Keratinocyte (primary cell): ENCODE results near the gene S100B. TPM values are rescaled to one million over a fixed set of nuclear protein-coding genes. Genes with fewer than 3 reads are reported as not detected.

Experiments used
- DNase-seq: peaks from one replicate; pipeline ENCODE4 v3.0.0-alpha.2; 2011; ENCODE audit warnings: low read depth, missing footprints, low spot score
- FAIRE-seq: peaks from 2 replicates; lab custom pipeline; 2011; peaks lifted over from hg19 to GRCh38; lab: Jason Lieb, UNC
- H2AFZ ChIP-seq: 2 replicates; pipeline ENCODE4 v1.6.0; 2012; ENCODE audit warnings: low read length, control low read depth, inconsistent platforms; ENCODE audit not compliant: control insufficient read depth
- H3K27ac ChIP-seq: 2 replicates; pipeline ENCODE4 v1.5.1; 2011; ENCODE audit warnings: low read length; ENCODE audit not compliant: control insufficient read depth, insufficient read depth
- H3K27me3 ChIP-seq: 3 replicates; pipeline ENCODE4 v1.6.0; 2011; ENCODE audit warnings: low read length; ENCODE audit not compliant: control insufficient read depth, insufficient read depth; ENCODE audit errors: extremely low read depth
- H3K36me3 ChIP-seq, 2 experiments: 2 replicates in 1 of 2; 3 replicates in 1 of 2; pipeline ENCODE4 v1.5.1; 2011; ENCODE audit warnings: low read length in 2 of 2, mild to moderate bottlenecking in 1 of 2; ENCODE audit not compliant: control insufficient read depth in 2 of 2, insufficient read depth in 2 of 2; ENCODE audit errors: extremely low read depth in 1 of 2
- H3K4me1 ChIP-seq: 3 replicates; pipeline ENCODE4 v1.5.1; 2011; ENCODE audit warnings: low read length; ENCODE audit not compliant: control insufficient read depth, insufficient read depth; ENCODE audit errors: extremely low read depth
- H3K4me2 ChIP-seq: 3 replicates; pipeline ENCODE4 v1.6.0; 2011; ENCODE audit warnings: low read depth, low read length; ENCODE audit not compliant: control insufficient read depth, insufficient read depth; ENCODE audit errors: extremely low read depth
- H3K4me3 ChIP-seq, 3 experiments: fragments of 200-600 bp in 1 of 3; sonication (generic) in 1 of 3; 2 replicates in 2 of 3; 3 replicates in 1 of 3; pipeline ENCODE4 v1.5.1; 2011 to 2016; ENCODE audit warnings: low read length in 3 of 3, mild to moderate bottlenecking in 3 of 3, control low read depth in 2 of 3, inconsistent platforms in 1 of 3, low read depth in 1 of 3, mixed read lengths in 1 of 3, mixed run types in 1 of 3, moderate library complexity in 1 of 3; ENCODE audit not compliant: control insufficient read depth in 2 of 3, insufficient read depth in 2 of 3; ENCODE audit errors: extremely low read depth in 1 of 3
- H3K79me2 ChIP-seq: 2 replicates; pipeline ENCODE4 v1.6.0; 2012; ENCODE audit warnings: low read length; ENCODE audit not compliant: control insufficient read depth, insufficient read depth
- H3K9ac ChIP-seq: 3 replicates; pipeline ENCODE4 v1.6.0; 2011; ENCODE audit warnings: low read length; ENCODE audit not compliant: control insufficient read depth, insufficient read depth; ENCODE audit errors: extremely low read depth
- H3K9me1 ChIP-seq: 3 replicates; pipeline ENCODE4 v1.6.0; 2011; ENCODE audit warnings: low read length; ENCODE audit not compliant: control insufficient read depth, insufficient read depth; ENCODE audit errors: extremely low read depth
- H3K9me3 ChIP-seq: 2 replicates; pipeline ENCODE4 v1.5.1; 2012; ENCODE audit warnings: low read depth, low read length; ENCODE audit not compliant: control insufficient read depth
- H4K20me1 ChIP-seq: 3 replicates; pipeline ENCODE4 v1.6.0; 2011; ENCODE audit warnings: low read length; ENCODE audit not compliant: control insufficient read depth, insufficient read depth; ENCODE audit errors: extremely low read depth
- CTCF ChIP-seq, 3 experiments: IDR thresholded peaks in 1 of 3; conservative IDR thresholded peaks in 1 of 3; optimal IDR thresholded peaks in 1 of 3; 2 replicates in 2 of 3; 3 replicates in 1 of 3; pipeline versions ENCODE3 to v1.5.1; 2011; ENCODE audit warnings: low read length in 3 of 3, mild to moderate bottlenecking in 3 of 3, moderate library complexity in 2 of 3, control low read depth in 1 of 3, inconsistent platforms in 1 of 3; ENCODE audit not compliant: insufficient read depth in 2 of 3; ENCODE audit errors: extremely low read depth in 1 of 3
- EZH2 ChIP-seq: IDR thresholded peaks from one replicate; pipeline ENCODE4 v1.6.1; 2012; ENCODE audit warnings: inconsistent platforms, mild to moderate bottlenecking, low read length, moderate library complexity
- dilution Hi-C: fragments of 300-500 bp; cut with MboI; formaldehyde crosslinking; loops from one replicate; pipeline ENCODE4 v1.7.0; 2020; ENCODE audit warnings: low sequenced_read_pairs; ENCODE audit not compliant: extremely low pct_ligation_motif_present
- polyA plus RNA-seq, 5 experiments: library from polyadenylated mRNA; depleted of rRNA in 3 of 5; stranded (reverse) in 3 of 5; stranded (forward) in 1 of 5; unstranded in 1 of 5; fragments of >200 nt; gene quantifications; 1 replicate in 1 of 5; 2 replicates in 3 of 5; 3 replicates in 1 of 5; pipeline versions ENCODE4 v1.2.1 to v1.2.3, GENCODE V29; 2011 to 2012; ENCODE audit warnings: missing spikeins in 2 of 5, low read depth in 1 of 5, low replicate concordance in 1 of 5

S100B gene
- polyA plus RNA-seq, 1 donor (not counting 4 experiments of a cell fraction or from before 2014, with no cell fraction given), result not detected

DNA sequence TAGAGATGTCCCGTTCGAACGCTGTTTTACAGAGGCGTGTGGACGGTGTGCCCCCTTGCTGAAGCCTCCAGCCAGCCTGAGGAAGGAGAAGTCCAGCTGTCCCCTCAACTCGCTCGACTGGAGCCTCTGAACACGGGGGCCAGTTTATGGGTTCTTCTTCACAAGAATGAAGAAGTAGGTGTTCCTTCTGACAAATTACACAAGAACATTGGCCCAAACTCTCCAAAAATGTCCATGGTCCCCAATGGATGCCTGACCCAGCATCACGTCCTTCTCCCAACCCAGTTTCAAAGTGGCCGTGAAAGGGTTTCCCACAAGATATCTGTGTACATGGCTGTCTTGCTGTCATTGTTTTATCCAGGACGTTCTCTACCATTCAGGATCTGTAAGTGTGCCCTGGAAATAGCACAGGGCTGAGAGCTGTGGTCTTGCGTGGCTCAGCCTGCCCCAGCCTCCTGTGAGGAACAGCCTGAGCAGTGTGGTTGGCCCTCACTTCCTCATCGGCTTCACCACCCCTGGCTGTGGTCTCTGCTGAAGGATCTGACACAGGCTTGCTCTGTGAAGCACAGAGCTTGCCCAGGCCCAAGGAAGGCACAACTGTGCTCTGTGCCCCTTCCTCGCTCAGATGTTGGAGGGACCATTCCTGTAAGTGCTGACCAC is 1.0 kb upstream of the S100B start:
- dilution Hi-C loops, result no loop called here
- no peak for FAIRE-seq
- H3K27me3 ChIP-seq, result peaks cover 23% of the 10 kb centered on the region
- H3K9me3 ChIP-seq, result no peaks in the 10 kb centered on the region
- no peaks in the 10 kb centered on the region for H3K36me3 ChIP-seq
- no peak overlapping the region for H3K27ac ChIP-seq
- H3K9me1 ChIP-seq, result no peaks in the 10 kb centered on the region
- no peak for DNase-seq
- H3K79me2 ChIP-seq, result no peaks in the 10 kb centered on the region
- H3K4me1 ChIP-seq, result no peaks in the 10 kb centered on the region
- no peak overlapping the region for H3K4me3 ChIP-seq
- H2AFZ ChIP-seq, result no peak overlapping the region
- no peaks in the 10 kb centered on the region for H4K20me1 ChIP-seq
- H3K9ac ChIP-seq, result no peak overlapping the region
- H3K4me2 ChIP-seq, result no peak overlapping the region
- no peak for TF ChIP-seq EZH2
- no peak for TF ChIP-seq CTCF (optimal IDR thresholded peaks at IDR 0.05 in 1 of 3, IDR thresholded peaks at IDR 0.05 in 1 of 3, conservative IDR thresholded peaks at IDR 0.05 in 1 of 3; ENCODE audit: extremely low read depth in 1 of 3, insufficient read depth in 2 of 3, low read length in 3 of 3)

DNA sequence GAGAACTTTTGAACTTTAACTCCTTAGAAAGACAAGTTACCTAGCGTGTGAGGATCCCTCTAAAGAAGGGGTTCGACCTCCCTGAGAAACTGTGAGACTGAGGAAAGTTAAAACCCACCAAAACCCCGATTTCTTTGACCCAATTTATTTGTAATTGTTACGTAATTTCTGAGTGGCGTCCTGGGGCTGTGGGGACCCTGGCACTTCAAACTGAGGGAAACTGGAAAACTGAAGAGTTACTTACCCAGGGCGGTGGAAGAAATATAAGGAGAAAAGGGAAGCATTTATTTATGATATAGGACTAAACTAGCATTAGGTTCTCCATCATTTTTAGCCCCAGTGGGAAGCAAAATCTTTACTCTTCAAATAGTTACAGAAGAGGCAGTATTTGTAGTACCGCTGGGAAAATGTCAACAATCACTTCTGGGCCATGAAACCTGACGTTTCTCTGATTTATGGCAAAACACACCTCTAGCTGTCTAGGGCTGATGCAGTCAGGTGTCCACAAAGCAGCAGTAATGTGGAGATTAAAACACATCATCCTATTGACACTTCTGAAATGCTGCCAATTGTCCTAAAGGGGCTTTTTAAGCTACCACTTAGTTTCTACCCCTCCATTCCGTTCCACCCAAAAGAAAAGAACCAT is 430 bp downstream of the S100B start:
- dilution Hi-C loops, result no loop called here
- no peak for DNase-seq
- Histone ChIP-seq H3K4me2 (no peak overlapping the region), H3K9me3 (no peaks in the 10 kb centered on the region), H3K27ac (no peak overlapping the region), H3K4me3 (no peak overlapping the region), H3K79me2 (no peaks in the 10 kb centered on the region), H3K4me1 (no peaks in the 10 kb centered on the region), H3K9ac (no peak overlapping the region), H2AFZ (no peak overlapping the region), H3K9me1 (no peaks in the 10 kb centered on the region), H3K27me3 (peaks cover 14% of the 10 kb centered on the region), H3K36me3 (no peaks in the 10 kb centered on the region), H4K20me1 (no peaks in the 10 kb centered on the region)
- no peak for TF ChIP-seq CTCF (optimal IDR thresholded peaks at IDR 0.05 in 1 of 3, IDR thresholded peaks at IDR 0.05 in 1 of 3, conservative IDR thresholded peaks at IDR 0.05 in 1 of 3; ENCODE audit: extremely low read depth in 1 of 3, insufficient read depth in 2 of 3, low read length in 3 of 3)
- TF ChIP-seq EZH2, result no peak
- no peak for FAIRE-seq
